Measurements from ENCODE around the gene CDC37L1.

DNA sequence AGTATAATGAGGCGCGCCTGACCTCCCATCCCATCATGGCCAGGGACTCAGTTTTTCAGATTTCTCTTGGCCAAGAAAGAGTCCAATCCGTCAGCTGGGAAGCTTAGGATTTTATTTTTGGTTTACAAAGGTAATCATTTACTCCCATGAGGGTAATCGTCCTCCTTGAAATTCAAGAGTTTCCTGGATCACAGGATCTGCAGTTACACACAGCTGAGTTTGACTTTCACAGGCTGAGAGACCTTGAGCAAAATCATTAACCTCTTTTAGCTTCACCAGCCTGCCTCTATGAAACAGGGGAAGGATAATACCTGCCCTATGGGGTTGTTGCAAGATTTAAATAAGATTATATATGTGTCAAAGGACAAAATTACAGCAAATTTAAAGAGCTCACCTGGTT, 77.1 kb downstream of the CDC37L1 start:
- TF ChIP-seq POLR2A (IDR thresholded peaks at IDR 0.05): no peak
- TF ChIP-seq, protein P1, sequence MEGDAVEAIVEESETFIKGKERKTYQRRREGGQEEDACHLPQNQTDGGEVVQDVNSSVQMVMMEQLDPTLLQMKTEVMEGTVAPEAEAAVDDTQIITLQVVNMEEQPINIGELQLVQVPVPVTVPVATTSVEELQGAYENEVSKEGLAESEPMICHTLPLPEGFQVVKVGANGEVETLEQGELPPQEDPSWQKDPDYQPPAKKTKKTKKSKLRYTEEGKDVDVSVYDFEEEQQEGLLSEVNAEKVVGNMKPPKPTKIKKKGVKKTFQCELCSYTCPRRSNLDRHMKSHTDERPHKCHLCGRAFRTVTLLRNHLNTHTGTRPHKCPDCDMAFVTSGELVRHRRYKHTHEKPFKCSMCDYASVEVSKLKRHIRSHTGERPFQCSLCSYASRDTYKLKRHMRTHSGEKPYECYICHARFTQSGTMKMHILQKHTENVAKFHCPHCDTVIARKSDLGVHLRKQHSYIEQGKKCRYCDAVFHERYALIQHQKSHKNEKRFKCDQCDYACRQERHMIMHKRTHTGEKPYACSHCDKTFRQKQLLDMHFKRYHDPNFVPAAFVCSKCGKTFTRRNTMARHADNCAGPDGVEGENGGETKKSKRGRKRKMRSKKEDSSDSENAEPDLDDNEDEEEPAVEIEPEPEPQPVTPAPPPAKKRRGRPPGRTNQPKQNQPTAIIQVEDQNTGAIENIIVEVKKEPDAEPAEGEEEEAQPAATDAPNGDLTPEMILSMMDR (IDR thresholded peaks at IDR 0.05): no peak

All from vagina (tissue), 2 donors.